Measurements from ENCODE around the gene PLPPR1. TPM values are rescaled to one million over a fixed set of nuclear protein-coding genes. Genes with fewer than 3 reads are reported as not detected.

PLPPR1 gene
- 1.2 and 3.2 TPM in 2 replicates for total RNA-seq (ENCODE audit: low replicate concordance)

- no peak for TF ChIP-seq EZH2phosphoT487 (IDR thresholded peaks at IDR 0.05)
- TF ChIP-seq CTCF (IDR thresholded peaks at IDR 0.05): peak; percentile 0
- no peak for TF ChIP-seq EZH2 (IDR thresholded peaks at IDR 0.05)
- H3K27ac ChIP-seq: no peak within 1 kb of the TSS
- no peak within 1 kb of the TSS for H3K9ac ChIP-seq
- no peaks in the 10 kb centered on the region for H4K20me1 ChIP-seq (ENCODE audit: low read depth)
- H3K4me1 ChIP-seq: peaks cover 24% of the 10 kb centered on the region
- Mint-ChIP-seq H3K4me3 (peak within 1 kb of the TSS; percentile 94), H3K36me3 (no peaks in the 10 kb centered on the region), H3K27me3 (ENCODE audit: insufficient read depth, low read depth) (peaks cover 19% of the 10 kb centered on the region), H3K4me1 (peaks cover 36% of the 10 kb centered on the region), H3K9me3 (no peaks in the 10 kb centered on the region), H3K27ac (peak within 1 kb of the TSS; percentile 57)
- H3K4me2 ChIP-seq: peak within 1 kb of the TSS; percentile 95
- H2AFZ ChIP-seq (replicated peaks): peak within 1 kb of the TSS; percentile 91
- peaks cover 23% of the 10 kb centered on the region for H3F3A ChIP-seq (ENCODE audit: low read depth)
- peak within 1 kb of the TSS; percentile 80 for H3K4me3 ChIP-seq
- H3K27me3 ChIP-seq: peaks cover 76% of the 10 kb centered on the region
- peak; percentile 95 for DNase-seq (ENCODE audit: low spot score)
- no peaks in the 10 kb centered on the region for H3K36me3 ChIP-seq
- no peaks in the 10 kb centered on the region for H3K79me2 ChIP-seq (ENCODE audit: low read depth)
- H3K9me3 ChIP-seq (ENCODE audit: low read depth): no peaks in the 10 kb centered on the region
Measured at GRCh38 chr9:101028346-101029314, at the start of gene PLPPR1. Gene PLPPR1 (plus strand): TSS chr9:101028727.

GRCh38 chr9:100989731-100990130 lies 38.8 kb upstream of the PLPPR1 start:
- Histone ChIP-seq H3K4me2 (no peak overlapping the region), H3K27me3 (no peaks in the 10 kb centered on the region), H3K79me2 (ENCODE audit: low read depth) (no peaks in the 10 kb centered on the region), H4K20me1 (ENCODE audit: low read depth) (no peaks in the 10 kb centered on the region), H3K9me3 (ENCODE audit: low read depth) (no peaks in the 10 kb centered on the region), H2AFZ (replicated peaks) (no peak overlapping the region), H3K4me1 (no peaks in the 10 kb centered on the region), H3K36me3 (no peaks in the 10 kb centered on the region), H3F3A (ENCODE audit: low read depth) (no peaks in the 10 kb centered on the region), H3K4me3 (no peak overlapping the region), H3K9ac (no peak overlapping the region), H3K27ac (no peak overlapping the region)
- TF ChIP-seq EZH2 (IDR thresholded peaks at IDR 0.05): no peak
- TF ChIP-seq EZH2phosphoT487 (IDR thresholded peaks at IDR 0.05): no peak
- no peak for TF ChIP-seq CTCF (IDR thresholded peaks at IDR 0.05)
- Mint-ChIP-seq H3K4me1 (peaks cover 3% of the 10 kb centered on the region), H3K36me3 (no peaks in the 10 kb centered on the region), H3K27me3 (ENCODE audit: insufficient read depth, low read depth) (peaks cover 2% of the 10 kb centered on the region), H3K4me3 (no peak overlapping the region), H3K9me3 (no peaks in the 10 kb centered on the region), H3K27ac (no peak overlapping the region)
- no peak for DNase-seq (ENCODE audit: low spot score)

GRCh38 chr9:100990605-100991381 lies 37.7 kb upstream of the PLPPR1 start:
- H3K9ac ChIP-seq: no peak overlapping the region
- H3K4me3 ChIP-seq: no peak overlapping the region
- H3K9me3 ChIP-seq (ENCODE audit: low read depth): no peaks in the 10 kb centered on the region
- H3K36me3 ChIP-seq: no peaks in the 10 kb centered on the region
- Mint-ChIP-seq H3K4me1 (peaks cover 3% of the 10 kb centered on the region), H3K36me3 (no peaks in the 10 kb centered on the region), H3K9me3 (no peaks in the 10 kb centered on the region), H3K4me3 (no peak overlapping the region), H3K27me3 (ENCODE audit: insufficient read depth, low read depth) (peaks cover 2% of the 10 kb centered on the region), H3K27ac (no peak overlapping the region)
- H3F3A ChIP-seq (ENCODE audit: low read depth): no peaks in the 10 kb centered on the region
- TF ChIP-seq CTCF (IDR thresholded peaks at IDR 0.05) (no peak), EZH2phosphoT487 (IDR thresholded peaks at IDR 0.05) (no peak), EZH2 (IDR thresholded peaks at IDR 0.05) (no peak)
- no peak overlapping the region for H3K4me2 ChIP-seq
- DNase-seq (ENCODE audit: low spot score): no peak
- H3K27ac ChIP-seq: no peak overlapping the region
- no peaks in the 10 kb centered on the region for H3K79me2 ChIP-seq (ENCODE audit: low read depth)
- no peak overlapping the region for H2AFZ ChIP-seq (replicated peaks)
- no peaks in the 10 kb centered on the region for H3K27me3 ChIP-seq
- no peaks in the 10 kb centered on the region for H4K20me1 ChIP-seq (ENCODE audit: low read depth)
- H3K4me1 ChIP-seq: no peaks in the 10 kb centered on the region

Measured in neural progenitor cell (in vitro differentiated cells).